ENCODE data around the gene CCNL2.
"Not testable (repeated sequence)": the region's sequence is repeated elsewhere in the genome, so short reads cannot be mapped to it uniquely, and the experiment has no call there.

CCNL2 gene

GRCh38 chr1:1419363-1419812, 20.3 kb upstream of the CCNL2 start:
- no peak for FAIRE-seq

GRCh38 chr1:1418464-1419362, 19.6 kb upstream of the CCNL2 start:
- FAIRE-seq = no peak

GRCh38 chr1:1417825-1418463, 18.8 kb upstream of the CCNL2 start:
- FAIRE-seq = not testable (repeated sequence)

DNA sequence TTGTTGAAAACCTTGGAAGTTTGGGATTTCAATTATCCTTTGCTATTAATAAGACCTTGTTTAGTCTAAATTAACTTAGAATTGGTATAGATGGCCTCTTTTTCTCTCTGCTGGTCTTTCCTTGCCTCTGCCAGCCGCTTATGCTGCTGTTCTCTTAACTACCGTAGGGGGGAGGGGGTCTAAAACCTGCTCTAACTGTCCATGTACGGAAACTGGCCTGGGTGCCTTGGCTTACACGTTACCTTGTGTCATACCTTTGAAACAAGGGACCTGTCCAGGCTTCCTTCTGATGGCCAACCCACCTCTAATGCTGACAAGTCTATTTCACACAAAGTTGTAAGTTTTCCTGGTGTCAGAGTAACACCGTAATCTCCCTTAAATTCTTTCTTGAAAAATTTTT, 18.3 kb upstream of the CCNL2 start:
- FAIRE-seq = not testable (repeated sequence)

- FAIRE-seq = no peak
These were observed 16.6 kb upstream of the CCNL2 start for GRCh38 chr1:1415751-1416150.

GRCh38 chr1:1412311-1412902, 13.3 kb upstream of the CCNL2 start:
- FAIRE-seq = not testable (repeated sequence)

- FAIRE-seq = no peak
These were observed 12.5 kb upstream of the CCNL2 start for GRCh38 chr1:1411626-1412025.

GRCh38 chr1:1410238-1410637, 11.1 kb upstream of the CCNL2 start:
- FAIRE-seq = not testable (repeated sequence)

DNA sequence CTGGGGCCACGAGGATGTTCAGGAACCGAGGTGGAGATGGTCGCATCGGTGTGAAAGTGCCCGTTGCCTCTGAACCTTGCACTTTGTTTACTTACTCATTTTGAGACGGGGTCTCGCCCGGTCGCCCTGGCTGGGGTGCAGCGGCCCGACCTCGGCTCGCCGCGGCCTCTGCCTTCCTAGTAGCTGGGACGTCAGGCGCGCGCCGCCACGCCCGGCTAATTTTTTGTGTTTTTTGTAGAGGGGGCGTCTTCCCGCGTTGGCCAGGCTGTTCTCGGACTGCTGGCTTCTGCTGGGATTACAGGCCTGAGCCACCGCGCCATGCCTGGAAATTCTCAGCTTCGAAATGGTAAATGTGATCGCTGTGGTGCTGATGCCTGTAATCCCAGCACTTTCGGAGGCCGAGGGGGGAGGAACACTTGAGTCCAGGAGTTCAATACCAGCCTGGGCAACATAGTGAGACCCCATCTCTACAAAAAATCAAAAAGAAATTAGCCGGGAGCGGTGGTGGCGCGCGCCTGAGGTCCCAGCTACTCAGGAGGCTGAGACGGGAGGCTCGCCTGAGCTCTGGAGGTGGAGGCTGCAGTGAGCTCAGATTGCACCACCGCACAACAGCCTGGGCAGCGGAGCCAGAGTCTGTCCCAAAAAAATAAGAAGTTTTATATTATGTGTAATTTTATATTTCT, 8.6 kb upstream of the CCNL2 start:
- no peak for FAIRE-seq

GRCh38 chr1:1406821-1407635, 7.9 kb upstream of the CCNL2 start, which contains the start of gene MRPL20:
TSS of gene MRPL20 (minus strand) at chr1:1407293. CDS start at chr1:1407217, 76 bp downstream.
- no peak for FAIRE-seq

DNA sequence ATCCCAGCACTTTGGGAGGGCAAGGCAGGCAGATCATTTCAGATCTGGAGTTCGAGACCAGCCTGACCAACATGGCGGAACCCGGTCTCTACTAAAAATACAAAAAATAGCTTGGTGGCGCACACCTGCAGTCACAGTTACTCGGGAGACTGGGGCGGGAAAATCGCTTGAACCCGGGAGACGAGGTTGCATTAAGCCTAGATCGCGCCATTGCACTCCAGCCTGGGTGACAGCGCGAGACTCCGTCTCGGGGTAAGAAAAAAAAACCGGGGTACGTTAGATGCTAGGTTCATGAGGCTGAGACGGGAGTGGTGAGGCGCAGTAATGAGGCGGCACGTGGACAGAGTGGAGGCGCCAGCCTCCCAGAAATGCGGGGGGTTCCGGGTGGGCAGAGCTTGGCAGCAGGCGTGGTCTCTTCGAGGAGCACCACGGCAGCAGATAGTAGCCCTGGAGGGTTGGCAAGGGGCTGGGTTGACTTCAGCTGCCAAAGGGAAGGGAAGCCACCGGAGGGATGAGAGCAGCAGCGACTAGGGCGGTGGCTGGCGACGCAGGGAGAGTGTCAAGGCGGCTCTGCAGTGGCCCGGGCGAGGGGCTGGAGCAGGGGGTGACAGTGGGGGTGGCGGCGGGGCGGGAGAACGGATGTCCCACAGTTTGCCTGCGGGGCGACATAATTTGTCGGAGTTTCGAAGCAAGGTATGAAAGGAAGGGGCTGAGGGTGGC, 7.1 kb upstream of the CCNL2 start:
- no peak for FAIRE-seq

- FAIRE-seq = no peak
These were observed 4.5 kb upstream of the CCNL2 start for GRCh38 chr1:1403653-1404052.

GRCh38 chr1:1402901-1403392, 3.8 kb upstream of the CCNL2 start:
- not testable (repeated sequence) for FAIRE-seq

DNA sequence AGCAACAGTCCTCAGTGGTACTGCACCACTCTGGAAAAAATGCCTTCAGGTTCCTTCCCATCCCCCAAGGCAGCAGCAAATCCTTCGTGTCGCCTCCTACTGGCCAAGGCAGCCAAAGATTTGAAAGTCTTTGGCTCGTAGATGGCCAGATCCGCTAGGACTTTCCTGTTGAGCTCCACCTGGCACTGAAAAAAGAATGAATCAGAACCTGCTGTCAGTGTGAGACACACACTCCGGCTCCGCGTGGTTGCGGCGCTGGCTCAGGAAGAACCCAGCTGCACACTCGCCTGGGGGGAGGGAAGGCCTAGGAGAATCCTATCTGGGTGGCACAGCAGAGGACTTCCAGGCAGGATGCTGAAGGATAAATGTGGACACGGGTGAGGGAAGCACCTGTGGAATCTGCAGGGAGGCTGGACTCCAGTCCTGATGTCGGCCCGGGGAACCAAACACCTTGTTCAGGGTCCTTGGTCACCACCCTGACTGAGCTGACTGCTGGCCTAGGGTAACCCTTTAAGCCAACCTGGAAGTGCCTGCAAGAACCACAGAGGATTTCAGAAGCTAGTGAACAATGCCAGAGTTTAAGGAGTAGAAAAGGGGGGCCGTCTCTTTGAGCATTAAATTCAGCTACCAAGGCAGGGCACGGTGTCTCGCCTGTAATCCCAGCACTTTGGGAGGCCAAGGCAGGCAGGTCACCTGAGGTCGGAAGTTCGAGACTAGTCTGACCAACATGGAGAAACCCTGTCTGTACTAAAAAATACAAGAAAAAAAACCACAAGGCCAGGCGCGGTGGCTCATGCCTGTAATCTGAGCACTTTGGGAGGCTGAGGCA, 3.2 kb upstream of the CCNL2 start:
- no peak for FAIRE-seq

GRCh38 chr1:1401457-1402010, 2.4 kb upstream of the CCNL2 start:
- no peak for FAIRE-seq

- FAIRE-seq = no peak
These were observed 1.7 kb upstream of the CCNL2 start for GRCh38 chr1:1400576-1401456.

GRCh38 chr1:1399872-1400575, 889 bp upstream of the CCNL2 start:
- no peak for FAIRE-seq

- no peak for FAIRE-seq
These were observed 403 bp downstream of the CCNL2 start for GRCh38 chr1:1398677-1399186.

Measured in TTC549 (cell line).